ENCODE measurements around the gene DAPK1. TPM values are rescaled to one million over a fixed set of nuclear protein-coding genes. Genes with fewer than 3 reads are reported as not detected.

The DAPK1 gene
- total RNA-seq, 4 donors from 2014 or later, result 8.8 to 18.3 (median 9.9) TPM

DNA sequence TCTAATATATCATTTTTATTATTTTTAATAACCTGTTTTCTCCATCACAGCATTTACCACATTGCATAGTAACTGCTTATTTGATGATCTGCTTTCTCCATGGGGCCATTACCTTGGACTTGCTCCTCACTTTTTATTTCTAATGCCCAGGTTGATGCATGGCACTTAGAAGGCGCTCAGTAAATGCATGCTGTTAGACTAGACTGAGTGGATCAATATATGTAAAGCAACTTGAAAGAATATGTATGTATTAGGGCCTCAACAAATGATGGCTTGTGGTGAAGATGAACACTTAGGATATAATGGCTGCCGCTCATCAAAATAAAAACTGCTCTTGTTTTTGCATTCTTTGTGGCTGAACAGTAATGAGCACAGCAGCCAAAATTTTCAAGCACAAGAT is 5.8 kb downstream of the DAPK1 start:
- WGBS, 2 donors, result 90 to 98% methylated on average over 2 of the region's 2 CpGs
- DNase-seq (ENCODE audit: low spot score in 2 of 2), result no peak
- TF ChIP-seq CTCF (IDR thresholded peaks at IDR 0.05) (no peak), POLR2A (IDR thresholded peaks at IDR 0.05) (no peak)
- intact Hi-C loops (cut with DNase I; ENCODE audit: low total_unique reads), result no loop called here
- H3K4me3 ChIP-seq (ENCODE audit: low read depth, poor library complexity, severe bottlenecking), result no peak overlapping the region

DNA sequence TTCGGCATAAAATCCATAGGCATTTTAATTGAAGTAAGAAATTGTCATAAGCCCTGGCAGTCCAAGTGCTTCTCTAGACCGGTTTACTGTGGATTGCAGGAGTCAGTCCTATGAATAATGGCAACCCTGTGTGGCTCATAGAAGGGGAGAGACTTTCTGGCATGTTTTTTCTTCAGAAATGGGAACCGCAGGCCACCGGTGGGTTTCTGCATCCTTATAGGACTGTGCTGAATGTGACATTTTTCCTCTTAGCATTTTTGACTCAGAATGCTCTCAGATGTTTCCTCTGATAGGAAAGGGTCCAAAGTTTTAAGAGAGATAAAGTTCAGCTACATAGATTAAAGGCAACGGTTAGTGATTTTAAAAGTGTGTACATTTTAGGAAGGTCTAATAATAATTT is 6.3 kb downstream of the DAPK1 start:
- intact Hi-C loops (cut with DNase I; ENCODE audit: low total_unique reads), result no loop called here
- WGBS, 2 donors, result 67 to 71% methylated on average over 5 of the region's 5 CpGs
- TF ChIP-seq POLR2A (IDR thresholded peaks at IDR 0.05) (no peak), CTCF (IDR thresholded peaks at IDR 0.05) (no peak)
- no peak for DNase-seq (ENCODE audit: low spot score in 2 of 2)
- H3K4me3 ChIP-seq (ENCODE audit: low read depth, poor library complexity, severe bottlenecking), result no peak overlapping the region

- TF ChIP-seq CTCF (IDR thresholded peaks at IDR 0.05) (no peak), POLR2A (IDR thresholded peaks at IDR 0.05) (no peak)
- no peak for DNase-seq (ENCODE audit: low spot score in 2 of 2)
- no peak overlapping the region for H3K4me3 ChIP-seq (ENCODE audit: low read depth, poor library complexity, severe bottlenecking)
- intact Hi-C loops (cut with DNase I; ENCODE audit: low total_unique reads), result no loop called here
Measured at GRCh38 chr9:87504938-87505337, 7.3 kb downstream of the DAPK1 start.

DNA sequence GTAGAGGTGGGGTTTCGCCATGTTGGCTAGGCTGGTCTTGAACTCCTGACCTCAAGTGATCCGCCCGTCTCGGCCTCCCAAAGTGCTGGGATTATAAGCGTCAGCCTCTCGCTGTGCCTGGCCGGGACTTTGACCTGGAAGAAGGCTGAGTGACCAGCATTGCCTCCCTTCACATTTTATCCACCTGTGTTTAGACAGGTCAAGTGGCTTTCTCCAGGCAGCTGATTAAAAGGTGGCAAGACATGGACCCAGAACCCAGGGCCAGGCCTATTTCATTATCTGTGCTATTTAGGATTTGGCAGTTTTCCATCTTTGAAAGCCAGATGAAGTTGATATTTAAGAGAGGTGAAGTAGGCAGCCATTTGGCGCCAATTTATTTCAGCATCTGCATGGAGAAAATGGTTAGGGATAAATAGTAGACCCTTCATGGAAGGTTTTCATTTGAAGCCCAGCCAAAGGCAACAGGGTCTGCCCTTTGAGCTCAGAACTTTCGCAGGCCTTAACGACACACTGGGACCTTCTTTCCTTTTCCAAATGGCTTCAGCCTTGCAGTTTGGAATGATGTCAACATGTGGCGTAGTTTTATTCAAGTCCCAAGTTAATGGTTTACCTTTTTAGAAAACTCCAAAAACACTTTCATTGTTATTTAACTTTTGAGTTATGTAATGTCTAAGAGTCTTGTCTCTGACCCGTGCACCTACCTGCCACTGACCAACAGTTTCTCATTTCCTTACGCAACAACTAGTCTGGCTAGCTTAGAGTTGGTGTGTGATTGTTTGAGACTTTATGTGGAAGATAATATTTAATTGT is 8.4 kb downstream of the DAPK1 start:
- no peak for TF ChIP-seq CTCF (IDR thresholded peaks at IDR 0.05)
- no peak for TF ChIP-seq POLR2A (IDR thresholded peaks at IDR 0.05)
- intact Hi-C loops (cut with DNase I; ENCODE audit: low total_unique reads), result no loop called here
- H3K4me3 ChIP-seq (ENCODE audit: low read depth, poor library complexity, severe bottlenecking), result no peak overlapping the region
- DNase-seq (ENCODE audit: low spot score in 2 of 2), result no peak
- 94 to 95% methylated on average over 13 of the region's 13 CpGs for whole genome bisulfite sequencing, 2 donors

- H3K4me3 ChIP-seq (ENCODE audit: low read depth, poor library complexity, severe bottlenecking), result no peak overlapping the region
- no peak for DNase-seq (ENCODE audit: low spot score in 2 of 2)
- TF ChIP-seq CTCF (IDR thresholded peaks at IDR 0.05) (no peak), POLR2A (IDR thresholded peaks at IDR 0.05) (no peak)
- 75 to 76% methylated on average over 4 of the region's 4 CpGs for WGBS, 2 donors
- intact Hi-C loops (cut with DNase I; ENCODE audit: low total_unique reads), result no loop called here
Measured at GRCh38 chr9:87507576-87507975, 9.9 kb downstream of the DAPK1 start.

DNA sequence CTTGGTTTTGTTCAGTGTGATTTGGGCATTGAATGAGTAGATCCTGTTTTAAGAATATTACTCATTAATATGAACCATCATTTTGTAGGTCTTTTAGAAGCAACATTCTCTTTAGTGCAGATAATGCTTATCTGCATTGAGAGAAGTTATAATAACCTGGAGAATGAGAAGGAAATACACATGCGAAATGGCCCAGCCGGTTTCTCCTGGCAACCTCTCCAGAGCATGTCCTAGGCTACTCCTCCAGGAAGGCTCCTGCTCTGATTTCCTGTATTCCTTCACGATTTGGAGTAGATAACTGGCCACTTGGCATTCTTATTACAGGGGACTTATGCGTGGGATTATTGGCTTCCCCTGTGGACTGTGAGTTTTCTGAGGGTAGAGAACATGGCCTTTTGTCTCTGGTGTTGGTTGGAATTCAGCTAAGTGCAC is 12.6 kb downstream of the DAPK1 start:
- WGBS, 2 donors, result 85 to 90% methylated on average over 4 of the region's 4 CpGs
- intact Hi-C loops (cut with DNase I; ENCODE audit: low total_unique reads), result no loop called here
- TF ChIP-seq CTCF (IDR thresholded peaks at IDR 0.05) (no peak), POLR2A (IDR thresholded peaks at IDR 0.05) (no peak)

More for the DNA sequence above, 12.6 kb downstream of the DAPK1 start:
- H3K4me3 ChIP-seq (ENCODE audit: low read depth, poor library complexity, severe bottlenecking), result no peak overlapping the region
- no peak for DNase-seq (ENCODE audit: low spot score in 2 of 2)
